ENCODE measurements around the gene IGLL1. TPM values are rescaled to one million over a fixed set of nuclear protein-coding genes. Genes with fewer than 3 reads are reported as not detected.

Gene IGLL1
- total RNA-seq, 1 donor = not detected

DNA sequence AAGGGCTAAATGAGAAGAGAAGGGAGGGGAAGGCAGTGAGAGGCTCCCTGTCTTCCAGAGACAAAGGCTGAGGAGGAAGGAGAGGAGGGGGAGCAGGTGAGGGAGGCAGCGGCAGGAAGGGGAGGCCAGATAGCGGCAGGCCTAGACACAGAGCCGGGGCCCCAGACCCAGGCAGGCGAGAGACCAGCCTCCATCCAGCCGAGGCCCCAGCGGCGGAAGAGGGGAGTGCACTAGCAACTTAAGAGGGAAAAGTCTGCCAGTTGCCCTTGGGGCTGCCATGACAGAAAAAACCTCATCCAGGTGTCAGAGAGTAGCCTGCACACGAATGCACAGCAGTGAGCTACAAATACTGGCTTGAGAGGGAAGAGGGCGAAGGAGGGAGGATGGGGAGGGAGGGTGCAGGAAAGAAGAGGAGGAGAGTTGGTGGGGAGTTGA is 46.7 kb downstream of the IGLL1 start:
- TF ChIP-seq, protein P1, sequence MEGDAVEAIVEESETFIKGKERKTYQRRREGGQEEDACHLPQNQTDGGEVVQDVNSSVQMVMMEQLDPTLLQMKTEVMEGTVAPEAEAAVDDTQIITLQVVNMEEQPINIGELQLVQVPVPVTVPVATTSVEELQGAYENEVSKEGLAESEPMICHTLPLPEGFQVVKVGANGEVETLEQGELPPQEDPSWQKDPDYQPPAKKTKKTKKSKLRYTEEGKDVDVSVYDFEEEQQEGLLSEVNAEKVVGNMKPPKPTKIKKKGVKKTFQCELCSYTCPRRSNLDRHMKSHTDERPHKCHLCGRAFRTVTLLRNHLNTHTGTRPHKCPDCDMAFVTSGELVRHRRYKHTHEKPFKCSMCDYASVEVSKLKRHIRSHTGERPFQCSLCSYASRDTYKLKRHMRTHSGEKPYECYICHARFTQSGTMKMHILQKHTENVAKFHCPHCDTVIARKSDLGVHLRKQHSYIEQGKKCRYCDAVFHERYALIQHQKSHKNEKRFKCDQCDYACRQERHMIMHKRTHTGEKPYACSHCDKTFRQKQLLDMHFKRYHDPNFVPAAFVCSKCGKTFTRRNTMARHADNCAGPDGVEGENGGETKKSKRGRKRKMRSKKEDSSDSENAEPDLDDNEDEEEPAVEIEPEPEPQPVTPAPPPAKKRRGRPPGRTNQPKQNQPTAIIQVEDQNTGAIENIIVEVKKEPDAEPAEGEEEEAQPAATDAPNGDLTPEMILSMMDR (IDR thresholded peaks at IDR 0.05; ENCODE audit: insufficient read depth, low read length) = peak; percentile 60
- no peak overlapping the region for H3K4me3 ChIP-seq (ENCODE audit: low read depth, low read length)
- DNase-seq (ENCODE audit: low read depth) = no peak

DNA sequence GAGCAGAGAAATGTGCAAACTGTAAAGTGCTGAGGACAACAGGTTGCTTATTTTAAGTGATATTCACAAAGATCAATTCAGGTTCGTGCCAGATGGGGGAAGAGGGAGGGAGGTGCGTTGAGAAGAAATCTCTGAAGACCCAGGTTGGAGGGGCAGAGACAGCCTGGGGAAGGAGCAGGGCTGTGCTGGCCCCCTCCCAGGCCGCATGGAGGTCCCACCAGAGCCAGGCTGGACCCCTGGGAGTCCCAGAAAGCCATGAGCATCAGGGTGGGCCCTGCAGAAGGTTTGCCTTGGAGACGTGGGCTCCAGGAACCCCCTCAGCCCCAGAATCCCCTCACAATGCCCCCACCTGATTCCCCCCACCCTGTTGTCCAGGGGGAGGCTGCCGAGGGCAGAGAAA is 47.4 kb downstream of the IGLL1 start:
- no peak for DNase-seq (ENCODE audit: low read depth)
- no peak overlapping the region for H3K4me3 ChIP-seq (ENCODE audit: low read depth, low read length)
- TF ChIP-seq, protein P1 (IDR thresholded peaks at IDR 0.05; ENCODE audit: insufficient read depth, low read length) = no peak

DNA sequence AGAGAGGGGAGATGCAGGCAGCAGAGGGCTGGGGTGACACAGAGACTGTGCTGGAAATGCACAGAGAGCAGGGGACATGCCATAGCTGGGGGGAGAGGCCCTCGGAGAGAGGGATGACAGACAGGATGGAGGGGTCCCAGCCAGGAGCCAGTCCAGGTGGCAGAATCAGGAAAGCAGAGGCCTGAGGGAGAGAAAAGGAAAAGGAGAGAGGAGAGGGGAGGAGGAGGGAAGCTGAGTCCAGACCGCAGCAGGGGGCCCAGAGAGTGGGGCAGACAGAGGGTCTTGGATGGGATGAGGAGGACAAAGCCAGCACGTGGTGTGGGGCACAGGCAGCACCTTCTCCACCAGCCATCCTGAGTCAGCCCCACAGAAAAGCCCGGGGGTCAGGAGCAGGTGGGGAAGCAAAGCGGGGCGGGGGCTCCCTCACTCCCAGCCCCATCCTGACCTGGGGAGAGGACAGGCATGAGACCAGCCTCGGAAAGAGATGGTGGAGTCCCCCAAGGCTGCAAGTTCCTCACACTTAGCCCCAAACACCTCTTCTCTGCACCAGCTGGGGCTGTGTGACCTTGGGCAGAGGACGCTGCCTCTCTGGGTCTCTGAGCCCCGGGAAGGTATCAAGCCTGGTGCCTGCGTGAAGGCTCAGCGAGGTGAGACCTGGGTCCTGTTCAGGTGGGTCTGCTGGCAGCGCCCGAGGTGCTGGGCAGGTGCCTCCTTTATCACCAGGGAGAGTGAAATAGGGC is 48.0 kb downstream of the IGLL1 start:
- no peak for DNase-seq (ENCODE audit: low read depth)
- H3K4me3 ChIP-seq (ENCODE audit: low read depth, low read length) = no peak overlapping the region
- TF ChIP-seq, protein P1 (IDR thresholded peaks at IDR 0.05; ENCODE audit: insufficient read depth, low read length) = no peak

DNA sequence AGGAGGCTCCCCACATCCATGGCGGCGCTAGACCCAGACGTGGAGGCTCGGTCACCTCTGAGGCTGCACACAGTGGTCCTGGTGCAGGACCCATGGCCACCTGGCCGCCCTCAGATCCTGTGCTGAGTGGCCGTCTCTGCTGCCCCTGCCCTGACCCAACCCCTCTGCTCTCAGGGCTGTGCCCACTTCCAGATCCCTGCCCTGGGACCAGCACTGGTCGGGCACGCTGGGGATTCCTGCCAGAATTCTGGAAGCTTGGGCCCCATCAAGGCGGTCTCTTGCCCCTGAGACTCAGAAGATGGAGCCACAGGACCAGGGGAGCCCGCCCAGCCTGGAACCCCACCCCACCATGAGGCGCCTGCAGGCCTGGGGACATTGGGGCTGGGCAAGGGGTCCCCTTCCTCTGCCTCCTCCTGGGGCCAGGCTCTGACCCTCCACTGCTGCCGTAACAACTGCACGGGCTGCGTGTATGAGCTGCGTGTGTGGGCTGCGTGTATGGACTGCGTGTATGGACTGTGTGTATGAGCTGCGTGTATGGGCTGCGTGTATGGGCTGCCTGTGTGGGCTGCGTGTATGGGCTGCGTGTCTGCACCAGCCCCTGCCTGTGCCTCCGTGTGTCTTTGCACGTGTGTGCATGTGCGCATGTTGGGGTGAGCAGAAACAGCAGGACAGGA is 48.7 kb downstream of the IGLL1 start:
- no peak for DNase-seq (ENCODE audit: low read depth)
- H3K4me3 ChIP-seq (ENCODE audit: low read depth, low read length) = no peak overlapping the region
- TF ChIP-seq, protein P1 (IDR thresholded peaks at IDR 0.05; ENCODE audit: insufficient read depth, low read length) = no peak

DNA sequence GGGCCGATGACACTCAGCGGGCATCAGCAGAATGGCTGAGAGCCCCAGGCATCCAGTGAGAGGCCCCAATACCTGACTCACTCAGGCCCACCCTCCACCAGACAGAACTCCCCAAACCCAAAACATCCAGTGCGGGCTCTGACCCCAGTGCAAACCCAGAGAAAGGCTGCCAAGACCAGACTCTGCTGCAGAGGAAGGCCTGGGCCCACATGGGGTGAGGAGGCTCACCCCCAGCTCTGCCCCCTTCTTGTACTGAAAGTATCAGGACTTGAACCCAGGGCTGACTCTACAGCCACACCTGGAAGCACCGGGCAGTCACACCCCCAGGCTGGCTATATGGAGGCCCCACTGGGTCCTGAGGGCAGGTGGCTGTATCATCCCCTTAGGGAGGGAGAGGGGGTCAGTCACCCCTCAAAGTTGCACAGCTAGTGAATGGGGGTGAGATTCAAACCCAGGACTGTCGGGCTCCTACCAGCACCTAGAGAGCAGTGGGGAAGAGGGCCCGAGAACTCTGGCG is 49.3 kb downstream of the IGLL1 start:
- no peak for DNase-seq (ENCODE audit: low read depth)
- H3K4me3 ChIP-seq (ENCODE audit: low read depth, low read length) = no peak overlapping the region
- TF ChIP-seq, protein P1 (IDR thresholded peaks at IDR 0.05; ENCODE audit: insufficient read depth, low read length) = no peak

DNA sequence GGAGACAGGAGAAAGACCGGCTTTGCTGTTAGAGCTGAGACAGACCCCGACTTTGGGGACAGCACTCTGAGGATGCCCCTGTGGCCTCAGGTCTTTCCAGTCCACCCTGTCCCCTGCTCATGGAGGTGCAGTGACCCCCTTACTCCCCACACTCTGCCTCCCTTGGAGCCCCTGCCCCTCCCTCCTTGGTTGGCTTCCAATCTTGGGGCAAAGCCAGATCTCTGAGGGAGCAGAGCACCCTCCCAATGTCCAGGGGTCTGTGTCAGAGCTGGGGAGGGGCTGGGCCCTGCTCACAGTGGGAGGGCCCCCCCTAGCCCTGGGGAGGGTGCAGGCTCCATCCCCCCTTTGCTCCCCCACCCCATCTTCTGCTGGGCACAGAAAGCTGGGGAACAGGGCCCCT is 50.0 kb downstream of the IGLL1 start:
- H3K4me3 ChIP-seq (ENCODE audit: low read depth, low read length) = no peak overlapping the region
- TF ChIP-seq, protein P1 (IDR thresholded peaks at IDR 0.05; ENCODE audit: insufficient read depth, low read length) = no peak
- DNase-seq (ENCODE audit: low read depth) = no peak

Measured in fibroblast of the aortic adventitia (primary cell).